Stimulated activated CD8-positive, alpha-beta memory T cell treated with anti-CD3 and anti-CD28 coated beads, Interleukin-4, amount 100 ng/mL, for 4 hours (primary cell): ENCODE measurements around the gene GMCL1.
"Not testable (repeated sequence)": the region's sequence is repeated elsewhere in the genome, so short reads cannot be mapped to it uniquely, and the experiment has no call there.

Experiments used
- DNase-seq, 2 donors: peaks; one replicate each; pipeline ENCODE4 v3.0.0-alpha.2; 2020; ENCODE audit warnings: low read depth in 2 of 2, low spot score in 1 of 2

The GMCL1 gene

DNA sequence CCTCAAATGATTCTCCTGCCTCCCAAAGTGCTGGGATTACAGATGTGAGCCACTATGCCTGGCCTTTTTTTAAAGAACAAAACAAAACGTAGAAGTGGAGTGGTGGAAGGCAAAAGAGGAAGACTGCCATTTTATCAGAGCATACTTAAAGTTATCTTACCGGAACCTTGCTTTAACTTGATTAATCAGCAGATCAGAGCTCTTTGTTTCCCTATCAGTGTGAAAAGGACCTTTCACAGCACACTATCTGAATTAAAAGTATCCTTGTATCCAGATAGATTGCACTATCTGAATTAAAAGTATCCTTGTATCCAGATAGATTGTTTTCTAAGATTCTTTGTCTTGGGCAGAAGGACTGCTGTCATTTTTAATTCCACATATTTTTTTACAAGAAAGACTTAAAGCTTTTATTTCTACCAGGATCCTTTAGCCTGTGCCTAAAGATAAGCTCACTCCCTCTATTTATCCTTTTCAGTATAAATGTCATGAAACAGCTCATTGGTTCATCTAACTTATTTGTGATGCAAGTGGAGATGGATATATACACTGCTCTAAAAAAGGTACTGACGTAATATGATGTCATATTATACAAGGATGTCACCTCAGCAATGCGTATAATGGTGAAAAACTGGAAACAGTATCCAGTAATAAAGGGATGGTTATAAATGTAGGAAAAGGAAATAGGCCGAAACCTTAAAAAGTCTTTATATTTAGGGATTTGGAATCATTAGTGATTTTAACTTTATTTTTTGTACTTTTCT, 17.8 kb downstream of the GMCL1 start:
- no peak for DNase-seq

DNA sequence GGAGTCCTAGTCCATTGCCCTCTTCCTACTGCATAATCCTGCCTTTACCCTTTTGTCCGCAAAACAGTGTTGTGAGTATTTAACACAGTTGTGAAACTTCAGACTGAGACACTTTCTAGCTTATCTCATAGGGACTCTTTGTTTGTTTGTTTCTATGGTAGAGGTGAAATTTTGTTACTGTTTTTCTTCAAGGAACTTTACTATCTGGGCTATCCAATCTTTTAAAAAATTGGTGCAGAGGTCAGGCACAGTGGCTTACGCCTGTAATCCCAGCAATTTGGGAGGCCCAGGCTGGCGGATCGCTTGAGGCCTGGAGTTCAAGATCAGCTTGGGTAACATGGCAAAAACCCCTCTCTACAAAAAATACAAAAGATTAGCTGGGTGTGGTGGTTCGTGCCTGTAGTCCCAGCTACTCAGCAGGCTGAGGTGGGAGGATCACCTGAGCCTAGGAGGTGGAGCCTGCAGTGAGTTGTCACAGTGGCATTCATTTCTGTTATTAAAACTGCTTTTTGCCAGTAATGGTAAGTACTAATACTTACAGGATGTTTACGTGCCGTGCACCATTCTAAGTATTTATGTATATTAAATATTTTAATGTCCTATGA, 18.8 kb downstream of the GMCL1 start:
- no peak for DNase-seq

GRCh38 chr2:69858261-69858660, 28.8 kb downstream of the GMCL1 start:
- no peak for DNase-seq

- DNase-seq, result no peak
These were observed 33.8 kb downstream of the GMCL1 start for GRCh38 chr2:69863298-69863697.

DNA sequence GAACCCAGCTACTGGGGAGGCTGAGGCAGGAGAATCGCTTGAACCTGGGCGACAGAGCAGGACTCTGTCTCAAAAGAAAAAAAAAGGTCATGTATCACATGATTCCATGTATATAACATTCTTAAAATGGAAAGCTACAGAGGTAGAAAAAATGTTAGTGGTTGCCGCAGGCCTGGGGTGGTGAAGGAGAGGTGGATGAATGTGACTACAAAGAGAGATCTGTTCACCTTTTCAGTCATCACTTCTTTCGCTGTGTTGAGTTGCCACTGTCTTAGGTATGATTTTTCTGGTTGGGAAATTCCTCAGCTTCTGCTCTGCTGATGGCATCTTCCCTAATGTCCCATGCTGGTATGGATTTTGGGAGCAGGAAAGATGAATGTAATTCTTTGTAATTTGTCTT, 59.0 kb downstream of the GMCL1 start:
- DNase-seq, result no peak

DNA sequence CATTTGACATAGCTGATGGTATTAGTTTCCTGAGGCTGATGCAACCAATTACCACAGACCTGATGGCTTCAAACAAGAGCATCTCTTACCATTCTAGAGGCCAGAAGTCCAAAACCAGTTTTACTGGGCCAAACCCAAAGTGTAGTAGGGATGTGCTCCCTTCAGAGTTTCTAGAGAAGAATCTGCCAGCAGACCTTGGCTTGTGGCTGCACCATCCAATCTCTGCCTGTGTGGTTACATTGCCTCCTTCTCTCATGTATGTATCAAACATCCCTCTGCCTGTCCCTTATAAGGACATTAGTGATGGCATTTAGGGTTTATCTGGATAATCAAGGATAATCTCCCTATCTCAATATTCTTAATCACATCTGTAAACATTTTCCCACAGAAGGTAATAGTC, 59.8 kb downstream of the GMCL1 start:
- no peak for DNase-seq

- no peak for DNase-seq
These were observed 61.4 kb downstream of the GMCL1 start for GRCh38 chr2:69890881-69891280.

GRCh38 chr2:69892838-69893424, 63.5 kb downstream of the GMCL1 start:
- DNase-seq, result not testable (repeated sequence)

DNA sequence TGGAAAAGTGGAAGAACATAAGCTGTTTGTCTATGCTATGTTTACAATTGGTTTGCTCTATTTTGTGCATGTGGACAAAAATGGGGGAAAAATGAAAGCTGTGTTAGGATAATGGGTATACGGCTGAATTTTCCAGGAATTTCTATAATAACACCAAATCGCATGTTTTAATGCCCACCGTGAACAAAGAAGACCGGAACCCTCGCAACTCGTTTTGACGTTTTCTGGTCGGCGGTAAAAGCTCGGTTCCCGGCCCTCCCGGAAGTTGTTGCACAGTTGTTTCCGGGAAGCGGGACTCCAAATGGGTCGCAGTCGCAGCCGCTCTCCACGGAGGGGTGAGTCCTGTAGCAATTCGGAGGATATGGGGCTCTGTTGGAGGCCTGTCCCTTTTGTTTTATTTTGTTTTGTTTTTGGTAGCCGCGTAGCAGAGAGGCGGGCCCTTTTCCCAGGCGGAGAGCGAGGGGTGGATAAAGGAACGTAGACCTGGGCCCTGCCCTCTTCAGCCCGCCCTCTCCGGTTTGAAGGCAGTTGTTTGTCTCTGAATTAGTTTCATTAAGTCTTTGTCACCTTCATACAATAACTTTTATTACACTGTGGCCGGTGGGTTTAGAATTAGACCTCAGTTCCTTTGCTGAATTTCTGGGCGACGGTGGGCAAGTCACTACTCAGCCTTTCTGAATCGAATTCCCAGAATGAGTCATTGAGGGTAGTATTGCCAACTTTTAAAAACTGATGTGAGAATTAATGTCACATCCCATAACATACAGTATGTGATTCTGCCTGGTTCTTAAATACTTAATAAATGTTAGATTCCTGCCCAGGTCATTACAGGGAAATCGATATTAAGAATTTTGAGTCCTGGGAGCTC, 64.5 kb downstream of the GMCL1 start, which contains the start of gene SNRNP27:
Gene SNRNP27, plus strand, starts transcription at position 273 of the 868 bp plus-strand sequence. Its CDS starts 29 bp downstream, at position 302.
- peak; percentile 60 to 74 for DNase-seq

- DNase-seq, result not testable (repeated sequence)
These were observed 65.3 kb downstream of the GMCL1 start for GRCh38 chr2:69894737-69895136.

- no peak for DNase-seq
These were observed 72.9 kb downstream of the GMCL1 start for GRCh38 chr2:69902213-69902922.

- no peak for DNase-seq
These were observed 77.8 kb downstream of the GMCL1 start for GRCh38 chr2:69907216-69907615.

DNA sequence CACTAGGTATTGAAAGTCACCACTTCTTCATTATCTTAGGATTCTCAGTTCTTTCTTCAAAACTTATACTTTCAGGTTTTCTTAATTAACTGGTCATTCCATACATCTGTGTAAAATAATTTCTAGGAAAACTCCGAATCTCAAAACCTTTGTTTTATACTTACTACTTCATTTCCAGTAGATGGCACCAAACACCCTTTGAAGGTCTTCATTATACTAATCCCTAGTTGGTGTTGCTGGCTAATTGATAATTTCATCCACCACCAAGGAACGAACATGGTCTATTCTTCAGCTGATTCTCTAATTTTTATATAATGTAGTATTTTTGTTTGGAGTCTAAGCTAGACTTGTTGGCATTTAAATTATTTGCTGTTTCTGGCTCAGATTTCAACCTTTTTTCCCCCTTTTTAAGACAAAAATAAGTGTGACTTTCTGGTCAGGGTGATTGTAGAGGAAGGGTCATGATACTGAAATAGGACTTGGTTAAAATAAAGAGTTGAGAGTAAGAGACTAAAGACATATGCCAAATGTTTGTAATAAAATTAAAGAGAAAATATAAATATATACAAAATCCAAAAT, 82.6 kb downstream of the GMCL1 start:
- no peak for DNase-seq

DNA sequence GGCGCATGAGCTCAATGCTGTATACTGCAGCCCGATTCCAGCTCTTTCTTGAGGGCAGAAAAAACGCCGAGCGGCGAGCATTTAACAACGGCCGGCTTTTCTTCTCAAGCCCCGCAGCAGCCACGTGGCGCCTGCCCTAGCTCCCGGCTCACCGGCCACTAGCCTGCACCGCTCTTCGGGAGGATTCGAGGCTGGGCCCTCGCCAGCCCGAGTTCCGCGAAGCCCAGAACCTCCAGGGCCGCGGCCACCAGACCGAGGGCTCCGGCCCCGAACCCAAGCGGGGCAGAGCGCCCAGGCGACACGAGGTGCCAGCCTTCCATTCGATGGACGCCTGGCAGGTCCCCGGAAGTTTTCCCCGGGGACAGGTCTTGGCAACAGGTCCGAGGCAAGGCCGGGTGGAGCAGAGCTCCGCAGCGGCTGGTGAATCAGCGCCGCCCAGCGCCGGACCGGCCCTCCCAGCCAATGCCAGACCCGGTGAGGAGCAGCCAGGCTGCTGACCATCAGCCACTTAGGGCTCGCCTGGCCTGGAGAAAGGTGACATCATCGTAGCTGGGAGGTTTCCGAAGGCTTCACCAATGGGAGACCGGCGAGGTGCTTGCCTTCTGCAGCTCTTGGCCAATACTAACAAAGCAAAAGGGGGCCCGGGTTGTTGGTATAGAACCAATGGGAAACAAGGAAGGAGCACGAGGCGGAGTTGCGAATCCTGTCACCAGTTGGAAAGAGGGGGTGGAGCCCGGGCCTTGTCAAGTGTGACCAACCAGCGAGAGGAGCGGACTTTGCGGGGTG, 84.9 kb downstream of the GMCL1 start:
- peak; percentile 99 to 100 for DNase-seq

- DNase-seq, result no peak
These were observed 85.8 kb downstream of the GMCL1 start, which contains the start of gene MXD1 for GRCh38 chr2:69914950-69915945. TSS of gene MXD1 (plus strand) at chr2:69915109. CDS start at chr2:69915331, 222 bp downstream.

GRCh38 chr2:69916106-69916505, 86.6 kb downstream of the GMCL1 start:
- DNase-seq, result no peak

- no peak for DNase-seq
These were observed 88.4 kb downstream of the GMCL1 start for GRCh38 chr2:69917852-69918251.

GRCh38 chr2:69918401-69918800, 88.9 kb downstream of the GMCL1 start:
- DNase-seq, result no peak
